OCI-LY1 (cell line): ENCODE results near the gene ARPC2.
A peak's percentile ranks its signal among the peaks of the same experiment; 100 is the strongest.

Experiments
- H2AFZ ChIP-seq: fragments of 200-600 bp; sonication (generic), shearing (Covaris generic); 2 replicates; pipeline ENCODE4 v1.6.0; 2014; ENCODE audit warnings: antibody characterized with exemption, mild to moderate bottlenecking, low read length
- H3F3A ChIP-seq: fragments of 200-600 bp; sonication (generic), shearing (Covaris generic); 2 replicates; pipeline ENCODE4 v1.6.0; 2014; ENCODE audit warnings: mild to moderate bottlenecking, antibody characterized with exemption, low read length, moderate library complexity; ENCODE audit not compliant: insufficient read depth
- H3K27ac ChIP-seq: fragments of 200-600 bp; sonication (generic); 2 replicates; pipeline ENCODE4 v1.5.1; 2014; ENCODE audit warnings: low read length, mixed run types, mild to moderate bottlenecking, low read depth; ENCODE audit not compliant: poor library complexity, severe bottlenecking
- H3K27me3 ChIP-seq: fragments of 200-600 bp; sonication (generic); 2 replicates; pipeline ENCODE4 v1.6.0; 2014; ENCODE audit warnings: antibody characterized with exemption, mild to moderate bottlenecking, low read length, moderate library complexity; ENCODE audit not compliant: insufficient read depth
- H3K36me3 ChIP-seq: fragments of 200-600 bp; sonication (generic); 2 replicates; pipeline ENCODE4 v1.6.1; 2014; ENCODE audit warnings: mild to moderate bottlenecking, antibody characterized with exemption, low read length, moderate library complexity, mixed read lengths; ENCODE audit not compliant: insufficient read depth
- H3K4me1 ChIP-seq: fragments of 200-600 bp; sonication (generic); 2 replicates; pipeline ENCODE4 v1.5.1; 2014; ENCODE audit warnings: mild to moderate bottlenecking, low read length, moderate library complexity; ENCODE audit not compliant: insufficient read depth, severe bottlenecking
- H3K4me2 ChIP-seq: fragments of 200-600 bp; sonication (generic), shearing (Covaris generic); 2 replicates; pipeline ENCODE4 v1.6.1; 2014; ENCODE audit warnings: low read length
- H3K4me3 ChIP-seq: fragments of 200-600 bp; sonication (generic); 2 replicates; pipeline ENCODE4 v1.5.1; 2014; ENCODE audit warnings: low read length, low read depth, mild to moderate bottlenecking, mixed read lengths; ENCODE audit not compliant: poor library complexity, severe bottlenecking
- H3K79me2 ChIP-seq: fragments of 200-600 bp; shearing (Covaris generic); 2 replicates; pipeline ENCODE4 v1.6.1; 2016; ENCODE audit warnings: mixed run types, low read length, mixed read lengths; ENCODE audit not compliant: insufficient read depth
- H3K9ac ChIP-seq: fragments of 200-600 bp; sonication (generic), shearing (Covaris generic); 2 replicates; pipeline ENCODE4 v1.6.1; 2014; ENCODE audit warnings: mild to moderate bottlenecking, low read length, mixed read lengths
- H3K9me2 ChIP-seq: fragments of 200-600 bp; sonication (generic), shearing (Covaris generic); 2 replicates; pipeline ENCODE4 v1.6.1; 2014; ENCODE audit warnings: low read depth, mild to moderate bottlenecking, low read length, mixed read lengths
- H3K9me3 ChIP-seq: fragments of 200-600 bp; shearing (Covaris generic); 2 replicates; pipeline ENCODE4 v1.6.1; 2014; ENCODE audit warnings: low read length, mixed read lengths
- H4K20me1 ChIP-seq: fragments of 200-600 bp; sonication (generic), shearing (Covaris generic); 2 replicates; pipeline ENCODE4 v1.6.0; 2016; ENCODE audit warnings: mild to moderate bottlenecking, low read length; ENCODE audit not compliant: insufficient read depth
- EZH2 ChIP-seq: fragments of 200-600 bp; sonication (generic), shearing (Covaris generic); IDR thresholded peaks from 2 replicates; pipeline ENCODE4 v1.8.0; 2017; ENCODE audit warnings: borderline replicate concordance, mixed run types, mild to moderate bottlenecking, antibody characterized with exemption, low read length, moderate library complexity, mixed read lengths
- TF ChIP-seq, protein P1 (sequence below): fragments of 200-600 bp; sonication (generic), shearing (Covaris generic); IDR thresholded peaks from 2 replicates; pipeline ENCODE4 v1.5.1; 2017; ENCODE audit warnings: mild to moderate bottlenecking, antibody characterized with exemption, low read length, moderate library complexity, mixed read lengths

Gene ARPC2

GRCh38 chr2:218216674-218217359 is at the start of gene ARPC2:
TSS of gene ARPC2 (plus strand) at chr2:218217189. CDS start at chr2:218217471, 282 bp downstream.
- Histone ChIP-seq H3K27ac (peak within 1 kb of the TSS; percentile 77), H3K9ac (peak within 1 kb of the TSS; percentile 90), H3K4me3 (peak within 1 kb of the TSS; percentile 83), H3K36me3 (peaks cover 23% of the 10 kb centered on the region), H3K9me3 (no peaks in the 10 kb centered on the region), H3K4me2 (peak within 1 kb of the TSS; percentile 78), H3K79me2 (peaks cover 46% of the 10 kb centered on the region), H3K9me2 (no peaks in the 10 kb centered on the region), H3K27me3 (no peaks in the 10 kb centered on the region), H2AFZ (peak within 1 kb of the TSS; percentile 22), H3F3A (no peaks in the 10 kb centered on the region), H4K20me1 (no peaks in the 10 kb centered on the region), H3K4me1 (peaks cover 43% of the 10 kb centered on the region)
- no peak for TF ChIP-seq EZH2
- TF ChIP-seq, protein P1, sequence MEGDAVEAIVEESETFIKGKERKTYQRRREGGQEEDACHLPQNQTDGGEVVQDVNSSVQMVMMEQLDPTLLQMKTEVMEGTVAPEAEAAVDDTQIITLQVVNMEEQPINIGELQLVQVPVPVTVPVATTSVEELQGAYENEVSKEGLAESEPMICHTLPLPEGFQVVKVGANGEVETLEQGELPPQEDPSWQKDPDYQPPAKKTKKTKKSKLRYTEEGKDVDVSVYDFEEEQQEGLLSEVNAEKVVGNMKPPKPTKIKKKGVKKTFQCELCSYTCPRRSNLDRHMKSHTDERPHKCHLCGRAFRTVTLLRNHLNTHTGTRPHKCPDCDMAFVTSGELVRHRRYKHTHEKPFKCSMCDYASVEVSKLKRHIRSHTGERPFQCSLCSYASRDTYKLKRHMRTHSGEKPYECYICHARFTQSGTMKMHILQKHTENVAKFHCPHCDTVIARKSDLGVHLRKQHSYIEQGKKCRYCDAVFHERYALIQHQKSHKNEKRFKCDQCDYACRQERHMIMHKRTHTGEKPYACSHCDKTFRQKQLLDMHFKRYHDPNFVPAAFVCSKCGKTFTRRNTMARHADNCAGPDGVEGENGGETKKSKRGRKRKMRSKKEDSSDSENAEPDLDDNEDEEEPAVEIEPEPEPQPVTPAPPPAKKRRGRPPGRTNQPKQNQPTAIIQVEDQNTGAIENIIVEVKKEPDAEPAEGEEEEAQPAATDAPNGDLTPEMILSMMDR = no peak

- Histone ChIP-seq H4K20me1 (no peaks in the 10 kb centered on the region), H2AFZ (no peak overlapping the region), H3K4me3 (no peak overlapping the region), H3K9ac (no peak overlapping the region), H3K4me2 (no peak overlapping the region), H3K79me2 (no peaks in the 10 kb centered on the region), H3K9me2 (no peaks in the 10 kb centered on the region), H3F3A (no peaks in the 10 kb centered on the region), H3K27ac (no peak overlapping the region), H3K4me1 (no peaks in the 10 kb centered on the region), H3K9me3 (no peaks in the 10 kb centered on the region), H3K36me3 (no peaks in the 10 kb centered on the region), H3K27me3 (peaks cover 6% of the 10 kb centered on the region; the same call in 1 of the 2 replicates)
- no peak for TF ChIP-seq EZH2
- TF ChIP-seq, protein P1 = no peak
Measured at GRCh38 chr2:218168016-218168415, 49.0 kb upstream of the ARPC2 start.

- H3K27me3 ChIP-seq = peaks cover 5% of the 10 kb centered on the region; the same call in 1 of the 2 replicates
Measured at GRCh38 chr2:218168635-218169462, 48.1 kb upstream of the ARPC2 start.

More at GRCh38 chr2:218168635-218169462, 48.1 kb upstream of the ARPC2 start:
- Histone ChIP-seq H3K4me1 (no peaks in the 10 kb centered on the region), H3K4me2 (no peak overlapping the region), H3K79me2 (no peaks in the 10 kb centered on the region), H2AFZ (no peak overlapping the region), H3K9ac (no peak overlapping the region), H3K9me2 (no peaks in the 10 kb centered on the region), H3K27ac (no peak overlapping the region), H3K9me3 (no peaks in the 10 kb centered on the region), H4K20me1 (no peaks in the 10 kb centered on the region), H3K4me3 (no peak overlapping the region), H3K36me3 (no peaks in the 10 kb centered on the region), H3F3A (no peaks in the 10 kb centered on the region)
- no peak for TF ChIP-seq EZH2
- TF ChIP-seq, protein P1 = peak; percentile 86
